Esophagus squamous epithelium (tissue), 4 donors: ENCODE data around the gene UBE2S.

Source experiments
- CTCF ChIP-seq, 6 experiments: fragments of 450-650 bp in 4 of 6; fragments of 200-600 bp in 2 of 6; sonication (generic) in 2 of 6; IDR thresholded peaks; one replicate each; pipeline ENCODE4 v1.5.1; 2016 to 2019; ENCODE audit warnings: antibody characterized with exemption in 6 of 6, mild to moderate bottlenecking in 4 of 6, moderate library complexity in 4 of 6
- POLR2A ChIP-seq, 4 donors: fragments of 450-650 bp; IDR thresholded peaks; one replicate each; pipeline ENCODE4 v1.6.1; 2017; ENCODE audit warnings: antibody characterized with exemption in 4 of 4, mild to moderate bottlenecking in 4 of 4, moderate library complexity in 3 of 4

GRCh38 chr19:55442372-55442961 is 34.9 kb upstream of the UBE2S start:
- TF ChIP-seq CTCF (IDR thresholded peaks at IDR 0.05): no peak
- TF ChIP-seq POLR2A (IDR thresholded peaks at IDR 0.05): no peak
